ENCODE data around the gene SENP3. TPM values are rescaled to one million over a fixed set of nuclear protein-coding genes. Genes with fewer than 3 reads are reported as not detected.
A peak's percentile ranks its signal among the peaks of the same experiment; 100 is the strongest.

SENP3 gene
- total RNA-seq, 1 experiment from 2014 or later = 203 TPM

DNA sequence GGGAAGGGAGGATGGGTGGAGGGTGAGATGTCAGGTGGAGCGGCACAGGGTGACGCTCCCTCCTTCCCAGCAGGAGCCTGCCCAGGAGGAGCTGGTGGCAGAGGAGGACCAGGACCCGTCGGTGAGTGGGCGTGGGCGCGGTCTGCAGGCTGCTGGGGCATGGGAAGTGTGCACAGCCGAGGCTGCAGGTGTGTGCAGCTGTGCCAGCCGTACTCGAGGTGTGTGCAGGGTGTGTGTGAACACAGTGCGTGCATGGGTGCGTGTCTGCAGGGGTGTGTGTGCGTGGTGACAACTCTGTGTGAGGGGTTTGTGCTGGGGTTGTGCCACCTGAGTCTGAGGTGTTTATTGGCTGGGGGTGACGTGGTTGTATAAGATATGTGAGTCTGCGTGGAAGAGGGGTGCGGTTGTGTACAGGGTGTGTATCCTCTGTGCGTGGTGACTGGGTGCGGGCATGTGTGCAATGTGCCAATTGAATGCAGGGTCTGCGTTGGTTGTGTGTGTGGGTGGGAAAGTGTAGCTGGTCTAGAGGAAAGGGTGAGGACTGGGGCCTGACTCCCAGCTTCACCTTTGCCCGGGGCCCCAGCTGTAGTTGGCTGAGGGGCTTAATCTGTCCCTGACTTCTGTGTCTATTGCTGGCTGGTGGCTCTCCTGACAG lies 12.2 kb upstream of the SENP3 start:
- H3K4me3 ChIP-seq (ENCODE audit: insufficient read depth, low read depth, low read length) = peak overlapping the region; percentile 71
- H3K27me3 ChIP-seq (ENCODE audit: control insufficient read depth, insufficient read depth, low read length) = peaks cover 7% of the 10 kb centered on the region; the same call in 1 of the 2 replicates
- peak; percentile 43 for DNase-seq
- H3K36me3 ChIP-seq (replicated peaks; ENCODE audit: control insufficient read depth, insufficient read depth, low read length) = no peaks in the 10 kb centered on the region

DNA sequence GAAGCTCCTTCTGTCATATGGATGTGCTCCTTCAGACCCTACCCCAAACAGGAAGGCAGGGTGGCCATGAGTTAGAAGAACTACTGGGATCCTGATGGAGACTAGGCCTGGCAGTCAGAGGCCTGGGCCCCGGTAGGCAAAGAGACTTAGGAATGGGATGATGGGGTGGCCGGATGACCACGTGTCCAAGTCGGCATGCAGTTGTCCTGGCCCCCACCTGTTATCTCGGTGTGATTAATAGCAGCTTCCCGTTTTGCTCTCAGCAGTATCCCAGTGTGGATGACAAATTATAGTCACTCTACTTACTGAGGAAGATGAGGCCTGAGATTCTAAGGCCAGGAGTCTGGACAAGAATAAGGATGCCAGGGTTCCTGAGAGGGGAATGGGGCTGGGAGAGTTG lies 11.4 kb upstream of the SENP3 start:
- no peaks in the 10 kb centered on the region for H3K36me3 ChIP-seq (replicated peaks; ENCODE audit: control insufficient read depth, insufficient read depth, low read length)
- peaks cover 7% of the 10 kb centered on the region; the same call in 1 of the 2 replicates for H3K27me3 ChIP-seq (ENCODE audit: control insufficient read depth, insufficient read depth, low read length)
- peak; percentile 28 for DNase-seq
- H3K4me3 ChIP-seq (ENCODE audit: insufficient read depth, low read depth, low read length) = no peak overlapping the region

DNA sequence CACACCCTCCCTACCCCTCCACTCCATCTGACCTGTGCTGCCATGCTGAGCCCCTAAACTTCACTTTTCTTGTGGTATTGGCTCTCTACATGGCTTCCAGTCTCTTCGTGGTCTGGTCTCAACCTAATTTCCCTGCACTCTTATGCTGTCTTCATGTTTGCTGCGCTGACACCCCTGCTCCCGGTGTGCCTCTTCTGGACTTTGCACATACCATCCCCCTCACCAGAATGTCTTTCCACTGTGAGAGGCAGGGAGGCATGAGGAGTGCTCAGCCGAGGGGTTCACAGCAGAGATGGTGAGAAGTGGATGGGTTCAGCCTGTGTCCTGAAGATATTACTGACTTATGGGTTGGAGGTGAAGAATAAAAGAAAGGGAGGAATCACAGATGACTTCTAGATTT lies 10.3 kb upstream of the SENP3 start:
- Histone ChIP-seq H3K4me3 (ENCODE audit: insufficient read depth, low read depth, low read length) (no peak overlapping the region), H3K36me3 (replicated peaks; ENCODE audit: control insufficient read depth, insufficient read depth, low read length) (no peaks in the 10 kb centered on the region), H3K27me3 (ENCODE audit: control insufficient read depth, insufficient read depth, low read length) (peaks cover 7% of the 10 kb centered on the region; the same call in 1 of the 2 replicates)
- no peak for DNase-seq

DNA sequence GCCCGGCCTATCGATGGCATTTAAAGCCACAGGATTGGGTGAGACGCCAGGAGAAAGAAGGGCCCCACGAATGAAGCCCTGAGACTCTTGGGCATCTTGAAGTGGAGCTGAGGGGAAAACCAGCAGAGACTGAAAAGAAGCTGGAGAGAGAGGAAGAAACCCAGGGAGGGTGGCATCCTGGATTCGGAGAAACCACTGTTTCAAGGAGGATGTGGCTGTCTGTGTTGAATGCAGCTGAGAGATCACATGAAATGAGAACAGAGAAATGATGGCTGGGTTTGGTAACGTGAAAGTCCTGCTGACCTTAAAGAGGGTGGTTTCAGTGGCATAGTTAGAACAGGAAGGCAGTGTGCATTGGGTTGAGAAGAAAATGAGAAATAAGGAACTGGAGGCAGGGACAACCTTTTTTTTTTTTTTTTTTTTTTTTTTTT lies 9.1 kb upstream of the SENP3 start:
- peaks cover 7% of the 10 kb centered on the region; the same call in 1 of the 2 replicates for H3K27me3 ChIP-seq (ENCODE audit: control insufficient read depth, insufficient read depth, low read length)
- H3K4me3 ChIP-seq (ENCODE audit: insufficient read depth, low read depth, low read length) = no peak overlapping the region
- DNase-seq = no peak
- H3K36me3 ChIP-seq (replicated peaks; ENCODE audit: control insufficient read depth, insufficient read depth, low read length) = no peaks in the 10 kb centered on the region

DNA sequence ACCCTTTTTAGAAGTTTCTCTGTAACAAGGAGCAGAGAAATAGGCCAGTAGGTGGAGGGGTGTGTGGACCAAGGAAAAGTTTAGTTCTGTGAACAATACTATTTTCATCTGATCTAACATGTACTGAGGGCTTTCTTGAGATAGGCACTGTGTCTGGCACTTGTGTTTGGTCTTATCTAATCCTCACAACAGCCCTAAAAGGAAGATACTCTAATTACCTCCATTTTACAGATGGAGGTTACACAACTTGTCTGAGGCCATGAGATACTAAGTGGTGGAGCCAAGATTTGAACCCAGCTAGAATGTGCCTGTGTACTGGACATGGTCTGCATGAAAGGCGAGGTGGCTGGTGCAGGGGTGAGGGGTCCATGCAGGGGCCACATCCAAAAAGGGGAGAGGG lies 8.4 kb upstream of the SENP3 start:
- H3K27me3 ChIP-seq (ENCODE audit: control insufficient read depth, insufficient read depth, low read length) = peaks cover 4% of the 10 kb centered on the region; the same call in 1 of the 2 replicates
- DNase-seq = no peak
- H3K4me3 ChIP-seq (ENCODE audit: insufficient read depth, low read depth, low read length) = no peak overlapping the region
- no peaks in the 10 kb centered on the region for H3K36me3 ChIP-seq (replicated peaks; ENCODE audit: control insufficient read depth, insufficient read depth, low read length)

DNA sequence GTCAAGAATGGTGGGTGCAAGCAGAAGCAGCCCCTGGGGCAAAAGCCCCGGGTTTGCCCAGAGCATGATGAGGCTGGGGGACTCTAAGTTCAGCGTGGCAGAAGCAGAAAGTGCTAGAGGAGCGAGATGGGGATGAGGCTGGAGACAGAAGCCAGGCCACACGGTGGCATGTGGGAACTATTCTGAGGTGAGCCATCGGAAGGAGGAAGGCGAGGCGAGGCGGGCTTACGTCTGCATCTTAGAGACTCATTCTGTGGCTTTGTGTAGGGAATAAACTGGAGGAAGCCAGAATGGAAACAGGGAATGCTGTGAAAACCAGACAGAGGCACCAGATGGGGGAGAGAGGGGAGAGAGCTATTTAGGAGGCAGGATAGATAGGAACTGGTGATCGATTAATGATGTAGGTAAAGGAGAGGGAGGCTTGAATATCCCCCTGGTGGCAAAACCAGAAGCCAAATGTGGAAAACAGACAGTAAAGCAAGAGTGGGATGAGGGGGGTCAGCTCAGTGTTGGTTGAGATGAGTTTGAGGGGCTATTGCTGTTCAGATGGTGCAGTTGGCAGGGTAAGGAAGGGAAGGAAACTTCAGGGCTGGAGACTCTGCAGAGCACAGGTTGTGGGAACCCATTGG lies 6.3 kb upstream of the SENP3 start:
- no peaks in the 10 kb centered on the region for H3K27me3 ChIP-seq (ENCODE audit: control insufficient read depth, insufficient read depth, low read length)
- H3K4me3 ChIP-seq (ENCODE audit: insufficient read depth, low read depth, low read length) = no peak overlapping the region
- DNase-seq = peak; percentile 72
- H3K36me3 ChIP-seq (replicated peaks; ENCODE audit: control insufficient read depth, insufficient read depth, low read length) = no peaks in the 10 kb centered on the region

DNA sequence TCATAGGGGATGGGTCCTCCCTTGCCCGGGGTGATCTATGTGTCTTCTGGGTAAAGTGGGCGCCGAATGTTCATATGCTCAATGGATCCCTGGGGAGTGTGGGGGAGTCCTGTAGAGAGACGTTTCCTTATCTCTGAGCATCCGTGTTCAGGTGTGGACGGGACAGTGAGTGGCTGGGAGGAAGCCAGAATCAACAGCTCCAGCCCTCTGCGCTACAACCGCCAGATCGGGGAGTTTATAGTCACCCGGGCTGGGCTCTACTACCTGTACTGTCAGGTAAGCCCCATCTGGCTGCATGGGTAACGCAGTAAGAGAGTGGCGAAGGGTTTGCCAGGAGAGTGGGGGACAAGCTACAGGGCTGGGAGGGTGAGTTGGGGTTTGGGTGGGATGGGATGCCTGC lies 5.1 kb upstream of the SENP3 start:
- DNase-seq = no peak

DNA sequence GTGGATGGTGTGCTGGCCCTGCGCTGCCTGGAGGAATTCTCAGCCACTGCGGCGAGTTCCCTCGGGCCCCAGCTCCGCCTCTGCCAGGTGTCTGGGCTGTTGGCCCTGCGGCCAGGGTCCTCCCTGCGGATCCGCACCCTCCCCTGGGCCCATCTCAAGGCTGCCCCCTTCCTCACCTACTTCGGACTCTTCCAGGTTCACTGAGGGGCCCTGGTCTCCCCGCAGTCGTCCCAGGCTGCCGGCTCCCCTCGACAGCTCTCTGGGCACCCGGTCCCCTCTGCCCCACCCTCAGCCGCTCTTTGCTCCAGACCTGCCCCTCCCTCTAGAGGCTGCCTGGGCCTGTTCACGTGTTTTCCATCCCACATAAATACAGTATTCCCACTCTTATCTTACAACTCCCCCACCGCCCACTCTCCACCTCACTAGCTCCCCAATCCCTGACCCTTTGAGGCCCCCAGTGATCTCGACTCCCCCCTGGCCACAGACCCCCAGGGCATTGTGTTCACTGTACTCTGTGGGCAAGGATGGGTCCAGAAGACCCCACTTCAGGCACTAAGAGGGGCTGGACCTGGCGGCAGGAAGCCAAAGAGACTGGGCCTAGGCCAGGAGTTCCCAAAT lies 4.5 kb upstream of the SENP3 start:
- DNase-seq = peak; percentile 73
- no peaks in the 10 kb centered on the region for H3K27me3 ChIP-seq (ENCODE audit: control insufficient read depth, insufficient read depth, low read length)
- H3K4me3 ChIP-seq (ENCODE audit: insufficient read depth, low read depth, low read length) = no peak overlapping the region
- H3K36me3 ChIP-seq (replicated peaks; ENCODE audit: control insufficient read depth, insufficient read depth, low read length) = no peaks in the 10 kb centered on the region

More for the DNA sequence above, 5.1 kb upstream of the SENP3 start:
- Histone ChIP-seq H3K4me3 (ENCODE audit: insufficient read depth, low read depth, low read length) (no peak overlapping the region), H3K27me3 (ENCODE audit: control insufficient read depth, insufficient read depth, low read length) (no peaks in the 10 kb centered on the region), H3K36me3 (replicated peaks; ENCODE audit: control insufficient read depth, insufficient read depth, low read length) (no peaks in the 10 kb centered on the region)

DNA sequence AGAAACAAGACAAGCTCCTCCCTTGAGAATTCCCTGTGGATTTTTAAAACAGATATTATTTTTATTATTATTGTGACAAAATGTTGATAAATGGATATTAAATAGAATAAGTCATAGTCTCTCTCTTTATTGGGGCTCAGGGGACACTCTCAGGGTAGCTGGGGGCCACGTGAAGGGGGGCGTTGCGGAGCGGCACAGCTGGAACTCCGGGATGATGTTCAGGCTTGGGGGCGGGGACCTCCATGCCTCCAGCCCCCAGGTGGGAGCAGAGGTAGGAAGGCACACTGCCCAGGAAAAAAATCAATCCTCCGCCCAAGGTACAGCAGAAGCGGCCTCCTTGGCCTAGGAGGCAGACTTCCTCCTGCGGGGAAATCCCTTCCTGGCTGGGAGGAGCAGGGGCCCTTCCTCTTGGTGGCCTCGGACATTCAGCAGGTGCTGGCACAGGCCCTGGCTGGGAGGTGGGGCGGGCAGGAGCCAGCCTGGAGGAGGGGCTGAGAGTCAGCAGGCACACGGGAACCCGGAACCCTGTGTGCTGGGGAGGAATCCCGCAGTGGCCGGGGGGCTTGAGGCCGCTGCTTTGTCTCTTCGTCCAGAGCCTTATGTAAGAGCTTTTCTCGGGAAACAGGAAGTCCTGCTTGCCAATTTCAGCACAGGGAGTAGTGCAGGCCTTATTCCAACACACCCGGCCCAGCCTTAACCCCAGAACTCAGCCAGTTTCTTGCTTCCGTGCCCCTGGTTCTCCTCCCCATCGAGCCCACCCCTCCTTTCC lies 3.8 kb upstream of the SENP3 start:
- Histone ChIP-seq H3K4me3 (ENCODE audit: insufficient read depth, low read depth, low read length) (0 out of 2 replicates have a peak overlapping the region, but pooled peaks have one; percentile 8), H3K36me3 (replicated peaks; ENCODE audit: control insufficient read depth, insufficient read depth, low read length) (no peaks in the 10 kb centered on the region), H3K27me3 (ENCODE audit: control insufficient read depth, insufficient read depth, low read length) (no peaks in the 10 kb centered on the region)
- DNase-seq = peak; percentile 92

DNA sequence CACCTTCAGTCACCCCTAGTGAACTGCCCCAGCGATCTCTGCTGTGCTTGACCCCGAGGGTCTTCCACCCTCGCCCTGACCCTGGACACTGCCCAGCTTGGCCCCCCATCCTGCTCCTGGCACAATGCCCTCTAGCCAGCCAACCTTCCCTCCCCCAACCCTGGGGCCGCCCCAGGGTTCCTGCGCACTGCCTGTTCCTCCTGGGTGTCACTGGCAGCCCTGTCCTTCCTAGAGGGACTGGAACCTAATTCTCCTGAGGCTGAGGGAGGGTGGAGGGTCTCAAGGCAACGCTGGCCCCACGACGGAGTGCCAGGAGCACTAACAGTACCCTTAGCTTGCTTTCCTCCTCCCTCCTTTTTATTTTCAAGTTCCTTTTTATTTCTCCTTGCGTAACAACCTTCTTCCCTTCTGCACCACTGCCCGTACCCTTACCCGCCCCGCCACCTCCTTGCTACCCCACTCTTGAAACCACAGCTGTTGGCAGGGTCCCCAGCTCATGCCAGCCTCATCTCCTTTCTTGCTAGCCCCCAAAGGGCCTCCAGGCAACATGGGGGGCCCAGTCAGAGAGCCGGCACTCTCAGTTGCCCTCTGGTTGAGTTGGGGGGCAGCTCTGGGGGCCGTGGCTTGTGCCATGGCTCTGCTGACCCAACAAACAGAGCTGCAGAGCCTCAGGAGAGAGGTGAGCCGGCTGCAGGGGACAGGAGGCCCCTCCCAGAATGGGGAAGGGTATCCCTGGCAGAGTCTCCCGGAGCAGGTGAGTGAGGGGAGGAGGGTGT lies 3.0 kb upstream of the SENP3 start, which contains the start of gene TNFSF13:
TSS of gene TNFSF13 (plus strand) at position 207 of the 776 bp plus-strand sequence. CDS start at position 497, 290 bp downstream.
- H3K4me3 ChIP-seq (ENCODE audit: insufficient read depth, low read depth, low read length) = 0 out of 2 replicates have a peak within 1 kb of the TSS, but pooled peaks have one; percentile 8

DNA sequence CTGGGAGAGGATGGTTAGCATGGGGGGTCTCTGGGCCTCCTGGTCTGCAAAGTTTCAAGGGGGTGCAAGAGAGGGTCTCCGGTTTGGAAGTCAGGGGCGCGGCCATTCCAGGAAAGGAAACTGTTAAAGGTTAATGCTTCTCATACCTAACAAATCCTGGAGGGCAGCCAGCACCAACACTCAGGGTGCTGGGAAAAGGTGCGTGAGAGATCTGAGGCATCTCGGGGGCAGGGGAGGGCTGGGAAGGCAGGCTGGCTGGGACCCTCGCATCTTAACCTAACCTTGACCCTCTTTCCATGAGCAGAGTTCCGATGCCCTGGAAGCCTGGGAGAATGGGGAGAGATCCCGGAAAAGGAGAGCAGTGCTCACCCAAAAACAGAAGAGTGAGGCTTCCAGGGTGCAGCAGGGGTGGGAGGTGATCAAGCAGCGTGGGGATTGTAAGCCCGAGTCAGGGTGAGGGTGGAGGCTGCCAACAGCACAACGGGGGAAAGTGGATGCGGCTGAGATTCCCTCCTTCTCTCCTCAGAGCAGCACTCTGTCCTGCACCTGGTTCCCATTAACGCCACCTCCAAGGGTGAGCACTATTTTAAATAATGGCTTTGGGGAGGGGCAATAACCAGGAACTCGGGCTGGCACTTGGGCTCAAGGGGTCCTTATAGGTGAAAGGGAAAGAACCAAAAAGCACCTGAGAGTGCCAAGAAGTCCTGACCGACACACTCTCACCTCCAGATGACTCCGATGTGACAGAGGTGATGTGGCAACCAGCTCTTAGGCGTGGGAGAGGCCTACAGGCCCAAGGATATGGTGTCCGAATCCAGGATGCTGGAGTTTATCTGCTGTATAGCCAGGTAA lies 2.2 kb upstream of the SENP3 start:
- no peak for DNase-seq
- Histone ChIP-seq H3K36me3 (replicated peaks; ENCODE audit: control insufficient read depth, insufficient read depth, low read length) (peaks cover 9% of the 10 kb centered on the region), H3K4me3 (ENCODE audit: insufficient read depth, low read depth, low read length) (no peak overlapping the region), H3K27me3 (ENCODE audit: control insufficient read depth, insufficient read depth, low read length) (no peaks in the 10 kb centered on the region)

More for the DNA sequence above, 3.0 kb upstream of the SENP3 start, which contains the start of gene TNFSF13:
- Histone ChIP-seq H3K36me3 (replicated peaks; ENCODE audit: control insufficient read depth, insufficient read depth, low read length) (peaks cover under 1% of the 10 kb centered on the region; the same call in 1 of the 2 replicates), H3K27me3 (ENCODE audit: control insufficient read depth, insufficient read depth, low read length) (no peaks in the 10 kb centered on the region)
- no peak for DNase-seq

DNA sequence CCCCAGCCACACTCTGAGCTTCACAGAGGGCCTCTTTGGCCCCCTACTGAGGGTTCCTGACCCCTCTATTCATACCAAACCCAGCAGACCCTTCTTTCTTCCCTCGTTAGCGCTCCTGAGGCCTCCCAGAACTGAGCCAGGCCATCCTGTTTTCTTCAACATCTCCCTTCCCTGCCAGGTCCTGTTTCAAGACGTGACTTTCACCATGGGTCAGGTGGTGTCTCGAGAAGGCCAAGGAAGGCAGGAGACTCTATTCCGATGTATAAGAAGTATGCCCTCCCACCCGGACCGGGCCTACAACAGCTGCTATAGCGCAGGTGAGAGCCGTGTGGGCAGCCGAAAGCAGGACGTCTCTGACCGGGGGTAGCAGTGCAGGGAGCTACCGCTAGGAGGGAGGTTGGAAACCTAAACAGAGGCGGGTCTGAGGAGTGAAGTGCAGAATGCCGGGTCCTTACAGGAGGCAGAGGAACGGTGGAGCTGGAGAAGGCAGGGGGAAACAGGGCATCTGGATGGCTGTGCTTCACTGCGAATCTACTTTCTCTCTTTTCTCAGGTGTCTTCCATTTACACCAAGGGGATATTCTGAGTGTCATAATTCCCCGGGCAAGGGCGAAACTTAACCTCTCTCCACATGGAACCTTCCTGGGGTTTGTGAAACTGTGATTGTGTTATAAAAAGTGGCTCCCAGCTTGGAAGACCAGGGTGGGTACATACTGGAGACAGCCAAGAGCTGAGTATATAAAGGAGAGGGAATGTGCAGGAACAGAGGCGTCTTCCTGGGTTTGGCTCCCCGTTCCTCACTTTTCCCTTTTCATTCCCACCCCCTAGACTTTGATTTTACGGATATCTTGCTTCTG lies 1.3 kb upstream of the SENP3 start:
- peak; percentile 89 for DNase-seq
- peaks cover 17% of the 10 kb centered on the region for H3K36me3 ChIP-seq (replicated peaks; ENCODE audit: control insufficient read depth, insufficient read depth, low read length)
- no peaks in the 10 kb centered on the region for H3K27me3 ChIP-seq (ENCODE audit: control insufficient read depth, insufficient read depth, low read length)
- H3K4me3 ChIP-seq (ENCODE audit: insufficient read depth, low read depth, low read length) = peak overlapping the region; percentile 83

Data from H7 (cell line).